A673 (cell line): ENCODE measurements around the gene SIGLEC6.

Experiments
- CTCF ChIP-seq: fragments of 300-800, 200-600 bp; sonication (generic); conservative IDR thresholded peaks from 2 replicates; pipeline ENCODE4 v1.5.1; 2017; ENCODE audit warnings: low read depth, mild to moderate bottlenecking, antibody characterized with exemption, low read length, moderate library complexity, mixed read lengths
- EZH2 ChIP-seq: fragments of 200-600 bp; sonication (generic); IDR thresholded peaks from 2 replicates; pipeline ENCODE4 v1.6.1; 2017; ENCODE audit warnings: borderline replicate concordance, low read depth, mild to moderate bottlenecking, mixed read lengths, antibody characterized with exemption, low read length; ENCODE audit not compliant: poor library complexity, severe bottlenecking

- TF ChIP-seq CTCF (no peak), EZH2 (no peak)
These were observed 15.4 kb upstream of the SIGLEC6 start for GRCh38 chr19:51546650-51547396.
